Gastroesophageal sphincter (tissue), 4 donors: ENCODE results near the gene MIPOL1. TPM values are rescaled to one million over a fixed set of nuclear protein-coding genes. Genes with fewer than 3 reads are reported as not detected.
"Not testable (repeated sequence)": the region's sequence is repeated elsewhere in the genome, so short reads cannot be mapped to it uniquely, and the experiment has no call there.

Experiments used
- ATAC-seq: fragments of 150-250 bp; one replicate; pipeline ENCODE4 v1.9.1; 2016; ENCODE audit warnings: mild to moderate bottlenecking, moderate library complexity
- H3K27ac ChIP-seq, 4 donors: fragments of 200-600 bp; sonication (generic) in 3 of 4; 1 replicate in 3 of 4; 2 replicates in 1 of 4; pipeline ENCODE4 v1.5.1; 2016 to 2019
- H3K27me3 ChIP-seq: fragments of 200-600 bp; sonication (generic); one replicate; pipeline ENCODE4 v1.5.1; 2019
- H3K36me3 ChIP-seq, 2 donors: fragments of 200-600 bp; sonication (generic); one replicate each; pipeline ENCODE4 v1.5.1; 2019; ENCODE audit warnings: control low read depth in 1 of 2
- H3K4me1 ChIP-seq, 3 donors: fragments of 200-600 bp; sonication (generic); 1 replicate in 2 of 3; 2 replicates in 1 of 3; pipeline ENCODE4 v1.5.1; 2016 to 2019; ENCODE audit warnings: control low read depth in 2 of 3
- H3K4me3 ChIP-seq, 2 donors: fragments of 200-600 bp; sonication (generic); one replicate each; pipeline ENCODE4 v1.5.1; 2019; ENCODE audit warnings: mild to moderate bottlenecking in 1 of 2, moderate library complexity in 1 of 2
- H3K9me3 ChIP-seq, 3 donors: fragments of 200-600 bp; sonication (generic); one replicate each; pipeline ENCODE4 v1.5.1; 2017 to 2019; ENCODE audit warnings: control low read depth in 2 of 3
- EP300 ChIP-seq: sonication (generic); formaldehyde crosslinking; IDR thresholded peaks from one replicate; pipeline ENCODE4 v1.6.1; 2017; ENCODE audit warnings: antibody characterized with exemption, mild to moderate bottlenecking
- POLR2A ChIP-seq, 2 donors: fragments of 450-650 bp; IDR thresholded peaks; one replicate each; pipeline ENCODE4 v1.6.1; 2017; ENCODE audit warnings: antibody characterized with exemption in 2 of 2, mild to moderate bottlenecking in 2 of 2, moderate library complexity in 1 of 2
- POLR2AphosphoS5 ChIP-seq: sonication (generic); formaldehyde crosslinking; IDR thresholded peaks from one replicate; pipeline ENCODE4 v1.6.1; 2017; ENCODE audit warnings: antibody characterized with exemption
- WGBS, 2 donors: methylation state at CpG; one replicate each; pipeline ENCODE4 v1.1.5; 2018; ENCODE audit warnings: low coverage in 1 of 2; 5-methylcytosine and 5-hydroxymethylcytosine counted together
- total RNA-seq, 4 donors: library from RNA; depleted of rRNA; stranded (reverse); fragments of >200 nt; gene quantifications; one replicate each; pipeline ENCODE4 v1.1.0, GENCODE V29; 2016
- TF ChIP-seq, protein P1 (sequence below), 4 experiments: fragments of 200-600 bp in 2 of 4; fragments of 450-650 bp in 2 of 4; sonication (generic) in 1 of 4; IDR thresholded peaks; one replicate each; pipeline ENCODE4 v1.5.1; 2017 to 2019; ENCODE audit warnings: antibody characterized with exemption in 4 of 4, mild to moderate bottlenecking in 2 of 4, moderate library complexity in 2 of 4

MIPOL1 gene
- total RNA-seq, 4 donors from 2014 or later = 10.6 to 32.8 (median 19.4) TPM

DNA sequence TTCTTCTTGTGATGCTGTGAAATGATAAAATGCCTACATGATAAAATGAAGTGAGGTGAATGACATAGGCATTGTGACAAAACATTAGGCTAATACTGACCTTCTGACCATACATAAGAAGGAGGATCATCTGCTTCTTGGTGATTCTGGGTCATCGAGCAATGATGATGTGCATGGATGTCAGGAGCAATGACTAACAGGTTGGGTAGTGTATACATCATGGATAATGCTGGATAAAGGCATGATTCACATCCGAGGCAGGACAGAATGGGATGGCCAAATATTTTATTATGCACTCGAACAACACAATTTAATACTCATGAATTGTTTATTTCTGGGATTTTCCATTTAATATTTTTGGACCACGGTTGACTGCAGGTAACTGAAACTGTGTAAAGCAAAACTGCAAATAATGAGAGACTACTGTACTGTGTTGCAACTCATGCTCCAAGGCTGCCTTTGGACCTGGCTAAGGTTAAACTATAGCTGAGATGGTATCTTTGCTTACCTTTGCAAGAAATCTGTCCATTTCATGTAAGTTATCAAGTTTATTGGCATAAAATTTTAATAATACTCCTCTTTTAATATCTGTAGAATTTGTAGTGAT lies 17.7 kb upstream of the MIPOL1 start:
- 85 to 88% methylated on average over 4 of the region's 4 CpGs for WGBS, 2 donors
- Histone ChIP-seq H3K9me3 (no peaks in the 10 kb centered on the region), H3K27me3 (no peaks in the 10 kb centered on the region), H3K36me3 (no peaks in the 10 kb centered on the region), H3K4me3 (no peak overlapping the region), H3K4me1 (no peaks in the 10 kb centered on the region), H3K27ac (no peak overlapping the region)
- no peak for ATAC-seq
- TF ChIP-seq POLR2A (IDR thresholded peaks at IDR 0.05) (no peak), EP300 (no peak), POLR2AphosphoS5 (no peak)
- TF ChIP-seq, protein P1, sequence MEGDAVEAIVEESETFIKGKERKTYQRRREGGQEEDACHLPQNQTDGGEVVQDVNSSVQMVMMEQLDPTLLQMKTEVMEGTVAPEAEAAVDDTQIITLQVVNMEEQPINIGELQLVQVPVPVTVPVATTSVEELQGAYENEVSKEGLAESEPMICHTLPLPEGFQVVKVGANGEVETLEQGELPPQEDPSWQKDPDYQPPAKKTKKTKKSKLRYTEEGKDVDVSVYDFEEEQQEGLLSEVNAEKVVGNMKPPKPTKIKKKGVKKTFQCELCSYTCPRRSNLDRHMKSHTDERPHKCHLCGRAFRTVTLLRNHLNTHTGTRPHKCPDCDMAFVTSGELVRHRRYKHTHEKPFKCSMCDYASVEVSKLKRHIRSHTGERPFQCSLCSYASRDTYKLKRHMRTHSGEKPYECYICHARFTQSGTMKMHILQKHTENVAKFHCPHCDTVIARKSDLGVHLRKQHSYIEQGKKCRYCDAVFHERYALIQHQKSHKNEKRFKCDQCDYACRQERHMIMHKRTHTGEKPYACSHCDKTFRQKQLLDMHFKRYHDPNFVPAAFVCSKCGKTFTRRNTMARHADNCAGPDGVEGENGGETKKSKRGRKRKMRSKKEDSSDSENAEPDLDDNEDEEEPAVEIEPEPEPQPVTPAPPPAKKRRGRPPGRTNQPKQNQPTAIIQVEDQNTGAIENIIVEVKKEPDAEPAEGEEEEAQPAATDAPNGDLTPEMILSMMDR (IDR thresholded peaks at IDR 0.05) = no peak

DNA sequence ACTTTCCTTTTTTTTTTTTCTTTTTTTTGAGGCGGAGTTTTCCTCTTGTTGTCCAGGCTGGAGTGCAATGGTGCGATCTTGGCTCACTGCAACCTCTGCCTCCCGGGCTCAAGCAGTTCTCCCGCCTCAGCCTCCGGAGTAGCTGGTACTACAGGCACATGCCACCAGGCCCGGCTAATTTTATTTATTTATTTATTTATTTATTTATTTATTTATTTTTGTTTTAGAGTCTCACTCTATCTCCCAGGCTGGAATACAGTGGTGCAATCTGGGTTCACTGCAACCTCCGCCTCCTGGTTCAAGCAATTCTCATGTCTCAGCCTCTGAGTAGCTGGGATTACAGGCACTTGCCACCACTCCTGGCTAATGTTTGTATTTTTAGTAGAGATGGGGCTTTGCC lies 16.9 kb upstream of the MIPOL1 start:
- not testable (repeated sequence) for H3K36me3 ChIP-seq, H3K4me3 ChIP-seq, H3K27me3 ChIP-seq, ATAC-seq, H3K9me3 ChIP-seq, H3K27ac ChIP-seq, H3K4me1 ChIP-seq
- WGBS, 2 donors = 93% methylated on average over 3 to 7 of the region's 7 CpGs

DNA sequence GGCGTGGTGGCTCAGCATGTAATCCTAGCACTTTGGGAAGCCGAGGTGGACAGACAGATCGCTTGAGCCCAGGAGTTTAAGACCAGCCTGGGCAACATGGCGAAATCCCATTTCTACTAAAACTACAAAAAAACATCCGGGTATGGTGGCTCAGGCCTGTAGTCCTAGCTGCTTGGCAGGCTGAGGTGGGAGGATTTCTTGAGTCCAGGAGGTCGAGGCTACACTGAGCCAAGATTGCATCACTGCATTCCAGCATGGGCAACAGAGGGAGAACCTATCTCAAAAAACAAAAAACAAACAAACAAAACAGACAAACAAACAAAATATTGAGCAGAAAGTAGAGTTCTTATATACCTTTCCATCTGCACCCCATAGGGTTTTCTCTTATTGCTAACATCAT lies 16.3 kb upstream of the MIPOL1 start:
- no peaks in the 10 kb centered on the region for H3K9me3 ChIP-seq
- H3K4me3 ChIP-seq = no peak overlapping the region
- H3K27ac ChIP-seq = no peak overlapping the region
- no peaks in the 10 kb centered on the region for H3K27me3 ChIP-seq
- ATAC-seq = no peak
- no peaks in the 10 kb centered on the region for H3K4me1 ChIP-seq
- no peak for TF ChIP-seq EP300
- no peaks in the 10 kb centered on the region for H3K36me3 ChIP-seq
- 68 to 88% methylated on average over 2 to 4 of the region's 6 CpGs for WGBS, 2 donors

DNA sequence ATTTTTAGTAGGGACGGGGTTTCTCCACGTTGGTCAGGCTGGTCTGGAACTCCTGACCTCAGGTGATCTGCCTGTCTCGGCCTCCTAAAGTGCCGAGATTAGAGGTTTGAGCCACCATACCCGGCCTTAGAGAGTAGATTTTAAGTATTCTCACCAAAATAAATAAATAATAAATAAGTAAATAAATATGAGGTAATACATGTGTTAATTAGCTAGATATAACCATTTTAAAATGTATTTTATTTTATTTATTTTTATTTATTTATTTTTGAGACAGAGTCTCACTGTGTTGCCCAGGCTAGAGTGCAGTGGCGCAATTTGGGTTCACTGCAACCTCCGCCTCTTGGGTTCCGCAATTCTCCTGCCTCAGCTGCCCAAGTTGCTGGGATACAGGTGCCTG lies 13.2 kb upstream of the MIPOL1 start:
- H3K4me1 ChIP-seq, H3K9me3 ChIP-seq, H3K36me3 ChIP-seq, H3K27me3 ChIP-seq, H3K27ac ChIP-seq, H3K4me3 ChIP-seq, ATAC-seq: not testable (repeated sequence)
- 82 to 88% methylated on average over 4 to 7 of the region's 8 CpGs for WGBS, 2 donors

DNA sequence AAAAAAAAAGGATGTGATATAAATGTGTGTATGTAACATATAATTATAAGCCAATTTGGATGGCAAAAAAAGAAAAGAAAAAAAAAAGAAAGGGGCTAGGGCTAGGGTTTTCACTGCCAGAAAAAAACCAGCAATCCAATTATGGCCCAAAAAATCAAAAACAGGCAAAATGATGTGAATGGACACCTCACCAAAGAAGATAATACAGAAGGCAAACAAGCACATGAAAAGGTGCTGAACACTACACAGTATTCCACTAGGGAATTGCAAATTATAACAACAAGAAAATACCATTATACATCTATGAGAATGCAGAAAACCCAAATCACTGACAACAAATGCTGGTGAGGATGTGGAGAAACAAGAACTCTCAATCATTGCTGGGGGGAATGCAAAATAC lies 12.1 kb upstream of the MIPOL1 start:
- TF ChIP-seq POLR2A (IDR thresholded peaks at IDR 0.05) = no peak
- TF ChIP-seq EP300 = no peak
- TF ChIP-seq, protein P1 (IDR thresholded peaks at IDR 0.05) = no peak
- TF ChIP-seq POLR2AphosphoS5 = no peak
- Histone ChIP-seq H3K27ac (no peak overlapping the region), H3K9me3 (no peaks in the 10 kb centered on the region), H3K27me3 (no peaks in the 10 kb centered on the region), H3K4me3 (no peak overlapping the region), H3K36me3 (no peaks in the 10 kb centered on the region), H3K4me1 (no peaks in the 10 kb centered on the region)
- ATAC-seq = no peak

DNA sequence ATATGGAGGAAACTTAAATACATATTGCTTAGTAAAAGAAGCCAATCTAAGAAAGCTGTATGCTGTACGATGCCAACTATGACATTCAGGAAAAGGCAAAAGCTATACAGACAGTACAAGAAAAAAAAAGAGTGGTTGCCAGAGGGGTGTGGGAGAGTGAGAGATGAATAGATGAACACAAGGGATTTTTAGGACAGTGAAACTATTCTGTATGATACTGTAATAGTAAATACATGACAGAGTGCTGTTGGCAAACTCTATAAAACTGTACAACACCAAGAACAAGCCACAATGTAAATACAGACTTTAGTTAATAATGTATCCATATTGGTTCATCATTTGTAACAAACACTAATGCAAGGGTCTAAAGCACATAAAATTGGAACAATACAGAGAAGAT lies 10.9 kb upstream of the MIPOL1 start:
- 73 to 83% methylated on average over 1 of the region's 1 CpG for WGBS, 2 donors
- Histone ChIP-seq H3K27ac (no peak overlapping the region), H3K4me1 (no peaks in the 10 kb centered on the region), H3K36me3 (no peaks in the 10 kb centered on the region), H3K4me3 (no peak overlapping the region), H3K27me3 (no peaks in the 10 kb centered on the region), H3K9me3 (no peaks in the 10 kb centered on the region)
- no peak for TF ChIP-seq POLR2AphosphoS5
- TF ChIP-seq, protein P1 (IDR thresholded peaks at IDR 0.05) = no peak
- no peak for TF ChIP-seq EP300
- TF ChIP-seq POLR2A (IDR thresholded peaks at IDR 0.05) = no peak
- no peak for ATAC-seq

DNA sequence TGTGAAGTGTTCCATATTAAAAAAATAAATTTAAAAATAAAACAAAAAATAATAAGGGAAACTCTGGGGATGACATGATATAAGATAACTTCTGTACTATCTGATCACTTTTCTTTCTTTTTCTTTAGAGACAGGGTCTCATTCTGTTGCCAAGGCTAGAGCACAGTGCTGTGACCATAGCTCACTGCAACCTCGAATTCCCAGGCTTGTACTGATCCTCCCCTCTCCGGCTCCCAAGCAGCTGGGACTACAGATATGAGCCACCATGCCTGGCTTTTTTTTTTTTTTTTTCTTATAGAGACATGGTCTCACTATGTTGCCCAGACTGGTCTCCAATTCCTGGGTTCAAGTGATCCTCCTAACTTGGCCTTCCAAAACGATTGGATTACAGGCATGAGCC lies 10.4 kb upstream of the MIPOL1 start:
- no peaks in the 10 kb centered on the region for H3K36me3 ChIP-seq
- H3K27me3 ChIP-seq = no peaks in the 10 kb centered on the region
- no peak overlapping the region for H3K4me3 ChIP-seq
- no peaks in the 10 kb centered on the region for H3K4me1 ChIP-seq
- no peak overlapping the region for H3K27ac ChIP-seq
- 71 to 91% methylated on average over 2 of the region's 3 CpGs for WGBS, 2 donors
- TF ChIP-seq POLR2AphosphoS5 (no peak), EP300 (no peak), POLR2A (IDR thresholded peaks at IDR 0.05) (no peak)
- TF ChIP-seq, protein P1 (IDR thresholded peaks at IDR 0.05) = no peak
- ATAC-seq = no peak
- H3K9me3 ChIP-seq = no peaks in the 10 kb centered on the region

DNA sequence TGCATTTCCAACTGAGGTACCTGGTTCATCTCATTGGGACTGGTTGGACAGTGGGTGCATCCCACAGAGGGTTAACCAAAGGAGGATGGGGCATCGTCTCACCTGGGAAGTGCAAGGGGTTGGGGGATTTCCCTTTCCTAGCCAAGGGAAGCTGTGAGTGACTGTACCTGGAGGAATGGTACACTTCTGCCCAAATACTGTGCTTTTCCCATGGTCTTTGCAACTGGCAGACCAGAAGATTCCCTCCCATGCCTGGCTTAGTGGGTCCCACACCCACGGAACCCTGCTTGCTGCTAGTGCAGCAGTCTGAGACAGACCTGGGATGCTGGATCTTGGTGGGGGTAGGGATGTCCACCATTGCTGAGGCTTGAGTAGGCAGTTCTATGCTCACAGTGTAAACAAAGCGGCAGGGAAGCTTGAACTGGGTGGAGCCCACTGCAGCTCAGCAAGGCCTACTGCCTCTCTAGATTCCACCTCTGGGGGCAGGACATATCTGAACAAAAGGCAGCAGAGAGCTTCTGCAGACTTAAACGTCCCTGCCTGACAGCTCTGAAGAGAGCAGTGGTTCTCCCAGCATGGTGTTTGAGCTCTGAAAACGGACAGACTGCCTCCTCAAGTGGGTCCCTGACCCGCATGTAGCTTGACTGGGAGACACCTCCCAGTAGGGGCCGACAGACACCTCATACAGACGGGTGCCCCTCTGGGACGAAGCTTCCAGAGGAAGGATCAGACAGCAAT lies 9.7 kb upstream of the MIPOL1 start:
- 50 to 75% methylated on average over 1 to 2 of the region's 9 CpGs for WGBS, 2 donors
- not testable (repeated sequence) for H3K4me1 ChIP-seq

DNA sequence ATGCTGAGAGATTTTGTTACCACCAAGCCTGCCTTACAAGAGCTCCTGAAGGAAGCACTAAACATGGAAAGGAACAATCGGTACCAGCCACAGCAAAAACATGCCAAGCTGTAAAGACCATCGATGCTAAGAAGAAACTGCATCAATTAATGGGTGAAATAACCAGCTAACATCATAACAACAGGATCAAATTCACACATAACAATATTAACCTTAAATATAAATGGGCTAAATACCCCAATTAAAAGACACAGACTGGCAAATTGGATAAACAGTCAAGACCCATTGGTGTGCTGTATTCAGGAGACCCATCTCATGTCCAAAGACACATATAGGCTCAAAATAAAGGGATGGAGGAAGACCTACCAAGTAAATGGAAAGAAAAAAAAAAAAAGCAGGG lies 8.0 kb upstream of the MIPOL1 start:
- not testable (repeated sequence) for H3K27ac ChIP-seq, H3K36me3 ChIP-seq, H3K4me1 ChIP-seq, H3K9me3 ChIP-seq, H3K4me3 ChIP-seq, ATAC-seq, H3K27me3 ChIP-seq
- 80 to 83% methylated on average over 1 to 2 of the region's 2 CpGs for WGBS, 2 donors

More for the DNA sequence above, 9.7 kb upstream of the MIPOL1 start:
- H3K27ac ChIP-seq, H3K4me3 ChIP-seq, H3K36me3 ChIP-seq, ATAC-seq, H3K27me3 ChIP-seq, H3K9me3 ChIP-seq: not testable (repeated sequence)
